Endometrial microvascular endothelial cells (primary cell): Measurements from ENCODE around the gene SYNE1. TPM values are rescaled to one million over a fixed set of nuclear protein-coding genes. Genes with fewer than 3 reads are reported as not detected.

Experiments used
- in situ Hi-C: cut with HindIII; loops from 2 replicates; pipeline ENCODE4 v1.10.0; 2017; ENCODE audit warnings: low sequenced_read_pairs, low pct_unique_long_range_greater_than_20kb; ENCODE audit errors: inconsistent ontology term
- total RNA-seq: library from RNA; depleted of rRNA; stranded (reverse); fragments of >200 nt; gene quantifications from one replicate; pipeline ENCODE4 v1.2.3, GENCODE V29; 2015; ENCODE audit errors: inconsistent ontology term

SYNE1 gene
- total RNA-seq, 1 donor from 2014 or later: 61.6 TPM

GRCh38 chr6:152233547-152234320 lies 403.4 kb downstream of the SYNE1 start:
- in situ Hi-C loops: no loop called here

GRCh38 chr6:152232501-152233151 lies 404.5 kb downstream of the SYNE1 start:
- in situ Hi-C loops: no loop called here

GRCh38 chr6:152229330-152229729 lies 407.8 kb downstream of the SYNE1 start:
- in situ Hi-C loops: no loop called here

GRCh38 chr6:152226119-152226518 lies 411.0 kb downstream of the SYNE1 start:
- in situ Hi-C loops: no loop called here

- in situ Hi-C loops: no loop called here
Observed at GRCh38 chr6:152225241-152225934, 411.8 kb downstream of the SYNE1 start.

GRCh38 chr6:152223636-152224035 lies 413.5 kb downstream of the SYNE1 start:
- in situ Hi-C loops: no loop called here

GRCh38 chr6:152221806-152222628 lies 415.1 kb downstream of the SYNE1 start:
- in situ Hi-C loops: no loop called here

GRCh38 chr6:152220786-152221185 lies 416.4 kb downstream of the SYNE1 start:
- in situ Hi-C loops: no loop called here

- in situ Hi-C loops: no loop called here
Observed at GRCh38 chr6:152218887-152219286, 418.3 kb downstream of the SYNE1 start.

- in situ Hi-C loops: no loop called here
Observed at GRCh38 chr6:152212437-152212836, 424.7 kb downstream of the SYNE1 start.

GRCh38 chr6:152209211-152209610 lies 428.0 kb downstream of the SYNE1 start:
- in situ Hi-C loops: no loop called here

- in situ Hi-C loops: no loop called here
Observed at GRCh38 chr6:152207915-152208714, 429.0 kb downstream of the SYNE1 start.

GRCh38 chr6:152206072-152206818 lies 430.9 kb downstream of the SYNE1 start:
- in situ Hi-C loops: no loop called here

- in situ Hi-C loops: no loop called here
Observed at GRCh38 chr6:152204591-152204990, 432.6 kb downstream of the SYNE1 start.

- in situ Hi-C loops: no loop called here
Observed at GRCh38 chr6:152201120-152201519, 436.0 kb downstream of the SYNE1 start.

- in situ Hi-C loops: no loop called here
Observed at GRCh38 chr6:152195896-152196295, 441.3 kb downstream of the SYNE1 start.

- in situ Hi-C loops: no loop called here
Observed at GRCh38 chr6:152189736-152190135, 447.4 kb downstream of the SYNE1 start.

GRCh38 chr6:152188011-152188410 lies 449.2 kb downstream of the SYNE1 start:
- in situ Hi-C loops: no loop called here
